HPDE6-E6E7 (cell line): ENCODE data around the gene KIAA1614.

Experiments
- DNase-seq: peaks from one replicate; pipeline ENCODE4 v3.0.0; 2011; ENCODE audit warnings: missing footprints; ENCODE audit errors: extremely low spot score

The KIAA1614 gene, protein sequence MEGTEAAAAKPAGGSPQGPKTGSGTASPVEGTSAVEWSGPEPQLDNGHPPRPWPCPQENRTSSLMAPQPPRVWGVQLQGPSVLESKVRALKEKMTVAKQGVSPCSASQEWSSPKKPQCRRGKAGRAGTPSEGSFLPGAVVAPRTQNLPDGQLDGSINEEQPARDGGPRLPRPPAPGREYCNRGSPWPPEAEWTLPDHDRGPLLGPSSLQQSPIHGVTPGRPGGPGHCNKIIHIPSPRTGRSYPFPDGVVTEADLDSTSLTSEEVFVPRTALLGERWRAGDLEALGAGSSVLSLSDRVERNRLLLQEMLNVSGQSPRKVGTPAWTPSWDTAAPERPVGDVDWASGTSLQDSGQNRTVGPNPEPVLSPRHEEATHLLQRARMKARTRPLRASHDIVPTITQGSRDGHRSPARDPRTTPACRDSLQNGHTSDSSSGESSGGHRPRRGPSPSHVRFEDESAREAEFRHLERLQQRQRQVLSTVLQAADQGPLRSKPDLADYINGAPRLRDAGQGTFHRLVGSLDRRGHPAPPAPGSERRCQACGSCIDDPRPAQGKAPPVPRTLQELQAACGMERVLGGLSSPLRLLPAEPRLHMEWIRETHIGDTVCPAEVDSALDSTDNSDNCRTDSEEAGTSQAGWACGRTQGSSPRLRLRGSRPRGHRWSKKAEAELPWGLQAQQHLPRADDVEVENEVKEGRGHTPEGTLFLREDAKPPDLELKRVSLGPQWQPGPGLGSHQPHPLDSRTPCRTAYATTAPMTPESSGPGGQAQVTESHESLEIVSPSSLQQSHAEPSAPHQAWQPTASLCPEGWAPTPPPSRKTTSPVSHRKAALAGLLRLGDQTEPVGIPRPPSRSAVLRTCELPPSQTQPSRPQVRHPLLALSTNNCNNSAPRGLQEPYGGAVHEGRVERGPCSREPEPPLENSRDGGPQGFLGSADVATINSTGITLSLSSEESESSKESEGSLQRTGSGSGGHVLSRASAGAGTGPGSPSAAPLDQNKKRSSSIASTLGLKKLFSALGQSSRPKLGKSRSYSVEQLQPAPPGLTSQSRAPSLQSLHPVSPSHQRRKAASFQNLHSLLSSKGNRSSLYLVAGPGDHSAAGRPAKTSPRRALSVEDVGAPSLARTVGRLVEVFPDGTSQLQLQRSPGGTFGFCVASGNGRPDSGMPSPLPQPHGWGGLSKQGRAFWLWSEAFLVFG

DNA sequence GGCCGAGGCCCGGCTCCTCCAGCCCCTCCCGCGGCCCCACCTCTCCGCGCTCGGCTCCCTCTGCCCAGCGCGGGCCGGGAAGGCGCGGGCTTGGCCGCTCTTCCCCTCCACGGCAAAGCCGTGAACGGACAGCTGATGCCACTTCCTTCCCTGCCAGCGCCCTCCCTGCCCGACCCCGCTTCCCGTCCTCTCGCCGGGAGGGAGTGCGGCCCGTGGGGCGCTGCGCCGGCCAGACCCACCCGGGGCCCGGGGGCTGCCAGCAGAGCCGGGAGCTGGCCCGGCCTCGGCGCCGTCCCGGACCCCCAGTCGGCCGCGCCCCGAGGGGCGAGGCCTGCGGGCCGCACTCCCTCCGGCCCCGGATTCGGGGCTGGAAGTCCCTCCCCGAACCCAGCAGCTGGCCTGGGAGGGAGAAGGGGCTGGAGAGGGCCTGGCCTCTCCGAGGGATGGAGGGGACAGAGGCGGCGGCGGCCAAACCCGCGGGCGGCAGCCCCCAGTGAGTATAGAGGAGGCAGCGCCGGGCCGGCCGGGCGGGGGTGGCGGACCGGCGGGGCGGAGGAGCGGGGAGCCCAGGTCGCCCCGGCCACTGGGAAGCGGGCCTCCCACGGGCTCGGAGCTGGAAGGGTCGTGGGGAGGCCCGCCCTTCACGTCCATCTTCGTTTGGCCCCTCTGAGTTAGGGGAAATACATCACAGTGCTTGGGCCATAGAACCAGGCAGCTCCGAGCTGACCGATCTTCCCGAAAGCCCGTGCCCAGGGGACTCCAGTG is at the start of gene KIAA1614:
KIAA1614 (plus strand) TSS at position 97 of the 765 bp plus-strand sequence; CDS start at position 444, 347 bp downstream.
- no peak for DNase-seq

DNA sequence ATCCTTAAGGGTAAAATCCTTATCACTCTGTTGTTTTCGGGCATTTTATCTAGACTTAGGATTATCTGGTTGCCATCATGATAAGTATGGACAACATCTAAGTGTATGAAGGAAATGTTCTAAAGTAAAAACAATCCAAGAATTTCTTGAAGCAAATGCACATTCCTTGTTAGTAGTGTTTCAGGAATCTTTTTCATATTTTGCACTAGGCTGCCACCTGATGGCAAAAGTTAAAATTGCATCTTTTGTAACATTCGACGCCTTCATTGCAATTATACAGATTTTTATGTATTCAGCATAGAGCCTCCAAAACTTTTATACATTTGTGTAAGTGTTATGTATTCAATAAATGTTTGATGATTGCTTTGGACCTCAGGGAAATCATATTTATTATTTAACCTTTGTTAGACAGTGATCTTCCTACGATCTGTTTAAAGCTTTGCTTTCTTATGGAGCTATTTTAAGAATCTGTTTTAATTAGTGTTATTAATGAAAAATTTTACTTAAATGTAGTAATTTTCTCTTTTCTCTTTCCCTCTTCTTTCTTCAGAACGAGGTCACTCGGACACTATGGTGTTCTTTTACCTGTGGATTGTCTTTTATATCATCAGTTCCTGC is 49.4 kb upstream of the KIAA1614 start:
- peak; percentile 8 for DNase-seq

DNA sequence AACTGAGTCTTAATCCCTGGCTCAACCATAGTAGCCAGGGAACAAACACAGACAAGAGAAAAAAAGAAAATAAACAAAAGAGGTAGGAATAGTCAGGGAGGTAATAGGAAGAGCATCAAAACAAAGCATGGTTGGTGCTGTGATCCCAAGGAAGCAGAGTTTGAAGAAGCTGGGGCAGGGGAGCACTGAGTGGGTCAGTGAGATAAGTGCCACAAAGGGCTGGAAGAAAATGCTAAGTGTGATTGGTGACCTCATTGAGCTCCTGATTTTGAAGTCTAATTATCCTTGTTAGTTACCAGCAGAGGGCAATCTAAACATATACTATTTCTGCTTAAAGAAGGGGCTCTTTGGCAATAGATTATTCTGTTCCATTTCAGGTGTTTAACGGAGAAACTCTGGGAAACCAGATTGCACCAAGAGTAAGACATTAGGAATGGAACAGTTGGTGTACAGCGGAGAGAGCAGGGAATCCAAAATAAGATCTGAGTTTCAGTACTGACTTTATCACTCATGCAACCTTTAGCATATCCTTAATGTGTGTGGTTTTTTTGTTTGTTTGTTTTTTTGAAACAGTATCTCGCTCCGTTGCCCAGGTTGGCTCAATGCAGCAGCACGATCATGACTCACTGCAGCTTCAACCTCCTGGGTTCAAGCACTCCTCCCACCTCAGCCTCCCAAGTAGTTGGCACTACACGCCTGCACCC is 30.7 kb upstream of the KIAA1614 start:
- peak; percentile 33 for DNase-seq

DNA sequence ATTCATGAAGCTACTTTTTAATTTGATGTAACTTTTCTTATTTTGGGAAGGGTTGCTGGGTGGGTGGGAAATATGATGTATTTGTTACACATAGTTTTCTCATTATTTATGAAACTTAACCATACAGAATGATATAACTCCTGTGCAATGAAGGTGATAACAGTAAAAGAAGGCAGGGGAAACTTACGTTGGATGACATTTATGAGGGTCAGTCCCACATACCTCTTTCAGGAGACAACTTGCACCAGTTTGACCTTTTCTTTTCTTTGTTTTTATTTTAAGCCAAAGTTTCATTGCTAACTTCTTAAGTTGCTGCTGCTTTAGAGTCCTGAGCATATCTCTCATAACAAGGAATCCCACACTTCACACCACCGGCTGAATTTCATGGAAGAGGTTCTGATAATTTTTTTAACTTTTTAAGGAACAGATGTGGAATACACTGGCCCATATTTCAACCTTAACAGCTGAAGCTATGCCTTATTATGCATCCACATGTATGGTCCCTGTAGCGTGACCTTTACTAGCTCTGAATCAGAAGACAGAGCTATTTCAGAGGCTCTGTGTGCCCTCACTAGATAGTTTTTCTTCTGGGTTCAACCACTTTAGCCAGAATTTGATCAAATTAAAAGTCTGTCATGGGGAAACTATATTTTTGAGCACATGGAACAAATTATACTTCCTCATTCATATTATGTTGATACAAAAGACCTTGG is 28.0 kb upstream of the KIAA1614 start:
- DNase-seq = no peak

DNA sequence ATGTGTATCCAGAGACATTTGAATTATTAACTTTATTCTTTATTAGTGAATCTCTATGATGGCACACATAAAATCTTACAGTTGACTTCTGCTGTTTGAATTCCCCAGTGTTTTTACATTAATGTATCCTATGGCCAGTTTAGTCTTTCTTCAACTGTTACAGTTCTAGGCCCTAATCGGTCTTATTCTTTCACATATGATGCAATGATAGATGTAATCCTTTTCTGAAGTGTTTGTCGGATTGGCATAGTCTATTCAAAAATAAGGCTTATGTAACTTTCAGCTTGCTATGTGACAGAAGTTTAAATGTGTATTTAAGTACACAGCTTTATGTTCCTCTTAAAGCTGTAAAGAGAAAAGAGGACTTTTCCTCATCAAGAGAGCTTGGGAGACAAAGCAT is 26.4 kb upstream of the KIAA1614 start:
- no peak for DNase-seq

DNA sequence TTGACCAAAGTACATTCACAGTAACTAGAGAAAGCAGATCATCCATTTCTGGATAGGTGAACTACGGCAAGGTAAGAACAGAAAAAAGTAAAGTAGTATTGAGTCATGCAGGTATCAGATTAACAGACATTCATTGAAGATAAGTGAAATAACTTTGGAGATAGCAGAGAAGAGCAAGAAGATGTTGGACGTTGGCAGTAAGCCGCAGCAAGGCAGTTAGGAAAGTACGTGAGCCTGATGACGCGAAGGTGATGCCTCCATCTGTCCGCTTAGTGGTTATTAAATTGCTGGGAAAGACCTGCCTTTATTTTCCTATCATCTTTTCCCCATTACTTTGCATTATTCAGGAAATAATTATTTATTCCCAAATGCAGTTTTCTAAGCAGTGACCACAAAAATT is 24.9 kb upstream of the KIAA1614 start:
- DNase-seq = no peak

DNA sequence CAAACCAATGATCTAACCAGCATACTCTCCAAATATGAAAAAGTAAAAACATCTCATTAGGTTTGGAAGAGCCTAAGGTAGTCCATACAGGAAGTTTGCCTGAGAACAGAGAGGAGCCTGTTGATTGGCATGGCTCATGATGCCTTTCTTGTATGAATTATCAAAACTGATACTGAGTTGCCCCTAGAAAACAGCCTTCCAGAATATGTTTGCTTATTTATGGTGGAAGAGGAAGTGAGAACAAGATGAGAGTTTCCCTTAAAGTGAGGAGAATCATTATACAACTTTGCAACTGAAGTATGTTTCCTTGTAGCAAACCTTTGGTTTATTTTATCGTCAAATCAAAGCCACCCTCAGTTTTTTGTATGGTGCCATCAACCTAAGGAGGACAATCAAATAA is 23.8 kb upstream of the KIAA1614 start:
- DNase-seq = no peak

DNA sequence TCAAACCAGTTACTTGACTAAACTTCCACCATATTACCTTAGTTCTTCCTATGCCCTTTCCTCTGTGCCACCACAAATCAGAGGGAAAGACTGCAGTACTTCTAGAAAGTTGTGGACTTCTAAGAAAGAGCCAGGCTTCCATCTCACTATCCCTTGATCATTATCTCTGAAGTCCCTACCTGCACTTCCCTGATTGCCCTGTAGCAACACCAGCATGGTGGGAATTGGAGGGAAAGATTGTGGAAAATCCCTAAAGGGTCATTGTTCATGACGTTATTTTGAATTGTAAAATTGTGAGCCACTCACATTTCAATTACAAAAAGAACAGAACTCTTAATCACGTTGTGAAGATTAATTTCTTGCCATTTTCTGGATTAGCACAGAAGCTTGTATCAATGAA is 23.4 kb upstream of the KIAA1614 start:
- DNase-seq = no peak

DNA sequence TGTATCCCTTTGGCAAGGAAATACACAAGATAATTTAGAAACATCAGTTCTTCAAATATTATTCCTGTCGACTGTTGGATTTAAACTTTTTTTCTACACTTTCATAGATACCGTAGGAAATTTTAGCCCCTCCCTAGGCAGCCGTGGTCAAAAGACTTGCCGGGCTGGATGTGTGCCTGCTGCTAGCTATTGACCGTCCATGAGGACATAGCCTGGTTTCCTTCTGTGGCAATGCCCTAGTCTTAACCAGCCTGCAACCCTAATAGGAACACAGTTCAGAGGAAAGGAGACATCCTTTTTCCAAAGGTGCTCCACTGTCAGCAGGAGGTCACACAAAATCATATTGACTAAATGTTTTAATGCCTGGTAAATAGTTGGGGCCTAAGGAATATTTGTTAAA is 20.4 kb upstream of the KIAA1614 start:
- DNase-seq = no peak

DNA sequence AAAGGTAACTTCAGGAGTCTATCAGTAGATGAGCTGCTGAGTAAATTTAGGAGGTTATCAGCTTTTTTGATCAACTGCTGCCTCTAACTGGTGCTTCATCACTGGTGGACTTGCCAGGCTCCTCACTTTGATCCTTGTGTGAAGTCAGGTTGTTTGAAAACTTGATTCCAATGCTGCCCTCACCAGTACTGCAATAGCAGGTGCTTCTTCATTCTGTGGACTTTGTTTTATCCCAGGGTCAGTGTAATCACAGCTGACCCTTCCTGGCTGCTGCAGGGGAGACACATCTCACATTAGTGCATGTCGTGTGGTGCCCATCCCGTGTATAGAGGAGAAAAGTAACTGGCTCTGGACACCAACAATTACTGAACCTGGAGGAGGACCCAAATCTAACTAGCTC is 20.0 kb upstream of the KIAA1614 start:
- DNase-seq = no peak

DNA sequence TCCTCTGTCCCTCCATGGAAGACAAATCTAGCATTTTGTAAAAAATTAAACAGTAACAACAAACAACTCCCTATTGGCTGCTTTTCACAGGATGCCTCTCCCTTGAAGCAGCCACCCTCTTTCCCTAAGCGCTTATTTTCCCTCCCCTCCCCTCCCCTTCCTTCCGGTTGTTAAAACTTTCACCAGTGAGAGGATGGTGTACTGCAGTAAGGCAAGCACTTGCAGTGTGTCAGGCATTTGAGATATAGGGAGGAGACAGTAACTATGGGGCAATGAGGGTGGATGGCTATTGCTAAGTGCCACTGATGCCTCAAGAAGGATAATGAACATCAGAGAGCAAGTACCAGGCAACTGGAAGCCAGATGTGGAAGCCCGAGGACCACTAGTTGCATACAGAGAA is 19.1 kb upstream of the KIAA1614 start:
- DNase-seq = no peak

DNA sequence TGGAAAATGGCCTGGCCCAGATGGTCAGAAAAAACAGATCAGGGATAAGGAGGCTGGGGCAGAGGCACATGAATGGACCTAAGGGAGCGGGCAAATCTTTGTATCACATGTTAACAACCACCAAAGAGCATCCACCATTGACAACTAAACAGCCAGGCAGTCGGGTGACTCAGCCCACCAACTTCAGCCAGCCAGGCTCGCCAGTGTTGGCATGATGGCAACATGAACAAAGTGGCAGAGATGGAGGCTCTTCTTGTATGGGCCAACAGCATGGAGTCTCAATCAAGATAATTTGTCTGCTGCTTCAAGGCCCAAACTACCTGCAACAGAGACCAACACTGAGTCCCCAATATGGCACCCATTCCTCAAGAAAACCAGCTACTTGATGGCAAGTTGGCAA is 16.5 kb upstream of the KIAA1614 start:
- DNase-seq = no peak

DNA sequence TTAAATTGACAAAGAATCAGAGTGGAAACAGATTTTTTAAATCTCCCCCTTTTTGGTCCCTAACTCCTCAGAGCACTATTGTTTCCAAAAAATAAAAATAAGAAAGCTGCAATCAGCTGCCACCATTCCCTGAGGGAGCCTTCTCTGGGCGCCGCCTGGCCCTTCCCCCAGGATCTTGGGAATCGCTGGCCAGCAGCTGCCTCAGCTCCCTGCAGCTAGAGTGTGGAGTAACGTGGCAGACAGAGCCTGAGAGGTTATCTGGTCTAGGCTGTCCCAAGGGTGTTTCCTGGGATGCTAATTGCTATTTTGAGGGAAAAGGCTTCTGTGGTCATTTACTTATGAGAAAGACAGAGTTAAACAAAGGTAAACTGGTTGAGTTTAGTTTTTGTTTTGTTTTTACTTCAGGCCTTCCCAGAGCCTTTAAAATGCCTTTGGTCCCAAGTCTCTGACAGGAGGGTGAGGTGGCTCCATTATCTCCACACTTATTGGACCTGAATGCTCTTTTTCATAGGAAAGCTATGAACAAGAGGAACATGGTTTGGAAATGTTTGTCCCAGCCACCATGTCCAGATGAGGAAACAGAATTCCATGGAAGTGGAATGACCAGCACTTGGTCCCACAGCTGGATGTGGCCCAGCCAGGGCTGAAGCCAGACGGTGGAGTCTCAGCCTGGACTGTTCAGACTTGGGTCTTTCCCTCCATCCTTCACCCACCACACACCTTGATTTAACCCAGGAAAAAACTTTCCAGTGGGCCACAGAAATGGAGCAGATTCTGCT is 14.1 kb upstream of the KIAA1614 start:
- DNase-seq = no peak

DNA sequence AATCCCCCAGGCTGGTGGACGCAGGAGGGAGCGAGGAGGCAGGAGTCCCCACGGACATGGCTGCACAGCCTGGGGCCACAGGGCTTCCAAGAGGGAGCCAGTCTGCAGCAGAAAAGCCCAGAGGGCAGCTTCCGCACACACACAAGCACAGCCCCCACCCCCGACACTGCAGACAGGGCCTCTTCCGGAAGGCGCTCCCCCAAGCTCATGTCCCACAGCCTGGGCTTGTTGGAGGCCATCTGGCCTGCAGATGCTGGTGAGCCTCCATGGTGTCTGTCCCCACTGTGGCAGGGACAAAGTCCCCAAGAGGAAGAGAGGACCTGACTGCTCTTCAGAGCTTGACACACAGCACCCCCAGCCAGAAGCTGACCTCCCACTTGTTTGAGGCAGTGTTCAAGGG is 13.4 kb upstream of the KIAA1614 start:
- no peak for DNase-seq

DNA sequence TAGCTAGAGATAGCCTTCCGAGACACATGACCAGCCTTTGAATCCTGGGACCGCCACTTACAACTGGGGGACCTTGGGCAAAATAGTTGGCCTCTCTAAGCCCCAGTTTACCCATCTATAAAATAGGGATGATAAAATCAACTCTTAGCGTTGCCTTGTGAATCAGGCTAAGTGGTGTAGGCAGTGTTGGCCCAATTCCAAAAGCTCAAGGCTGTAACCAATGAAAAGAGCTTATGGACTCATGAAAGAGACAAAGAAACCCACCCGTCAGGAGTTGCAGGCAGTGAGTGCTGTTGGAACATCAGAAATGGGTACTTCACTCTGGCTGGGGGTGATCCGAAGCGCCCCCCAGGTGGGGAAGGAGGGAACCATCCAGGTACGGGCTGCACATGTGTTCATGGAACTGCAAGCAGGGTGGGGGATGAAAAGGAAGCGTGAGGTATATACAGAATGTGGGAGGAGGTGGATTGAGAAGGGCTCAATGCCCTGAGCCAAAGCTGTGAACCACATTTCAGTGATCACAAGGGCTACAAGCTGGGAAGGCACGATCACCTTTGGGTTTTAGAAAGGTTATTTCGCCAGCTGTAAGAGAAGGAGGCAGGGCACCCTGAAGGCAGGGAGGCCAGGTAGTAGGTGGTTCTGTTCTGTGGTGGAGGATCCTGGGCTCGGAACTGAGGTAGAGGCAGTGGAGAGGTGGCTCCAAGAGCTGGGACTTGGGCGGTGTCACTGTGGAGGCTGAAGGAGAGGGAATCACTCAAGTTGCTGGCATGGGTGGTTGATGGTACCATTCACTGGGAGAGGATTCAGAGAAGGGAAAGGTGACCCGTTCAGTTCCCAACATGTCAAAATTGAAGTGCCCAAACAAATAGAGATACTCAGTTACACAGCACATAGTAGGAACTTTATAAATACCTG is 11.4 kb upstream of the KIAA1614 start:
- DNase-seq = no peak

DNA sequence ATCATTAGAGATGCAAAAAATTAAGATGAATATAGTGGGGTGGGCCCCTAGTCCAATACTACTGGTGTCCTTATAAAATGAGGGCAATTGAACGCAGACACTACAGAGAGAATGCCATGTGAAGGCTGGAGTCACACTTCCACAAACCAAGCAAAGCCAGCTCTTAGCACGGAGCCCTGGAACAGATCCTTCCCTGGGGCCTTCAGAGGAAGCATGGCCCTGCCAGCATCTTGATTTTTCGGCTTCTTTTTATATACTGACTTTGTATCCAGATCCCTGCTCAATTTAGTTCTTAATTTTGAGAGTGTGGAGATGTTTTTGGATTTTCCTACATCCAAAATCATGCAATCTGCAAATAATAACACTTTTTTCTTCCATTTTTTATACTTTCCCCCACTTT is 10.2 kb upstream of the KIAA1614 start:
- DNase-seq = no peak

DNA sequence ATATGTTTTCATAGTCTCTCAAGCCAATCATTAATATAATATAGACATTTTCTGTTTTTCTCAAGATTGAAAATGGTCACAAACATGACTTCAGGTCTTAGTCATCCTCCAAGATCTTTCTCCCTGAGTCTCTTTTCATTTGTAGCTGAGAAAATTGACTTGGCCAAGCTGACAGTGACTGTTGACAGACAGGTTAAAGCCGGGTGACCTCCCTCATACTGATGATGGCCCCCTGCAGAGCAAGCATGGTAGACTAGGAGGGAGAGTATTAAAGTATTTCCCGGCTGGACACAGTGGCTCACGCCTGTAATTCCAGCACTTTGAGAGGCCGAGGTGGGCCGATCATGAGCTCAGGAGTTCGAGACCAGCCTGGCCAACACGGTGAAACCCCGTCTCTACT is 6.8 kb upstream of the KIAA1614 start:
- DNase-seq = no peak

DNA sequence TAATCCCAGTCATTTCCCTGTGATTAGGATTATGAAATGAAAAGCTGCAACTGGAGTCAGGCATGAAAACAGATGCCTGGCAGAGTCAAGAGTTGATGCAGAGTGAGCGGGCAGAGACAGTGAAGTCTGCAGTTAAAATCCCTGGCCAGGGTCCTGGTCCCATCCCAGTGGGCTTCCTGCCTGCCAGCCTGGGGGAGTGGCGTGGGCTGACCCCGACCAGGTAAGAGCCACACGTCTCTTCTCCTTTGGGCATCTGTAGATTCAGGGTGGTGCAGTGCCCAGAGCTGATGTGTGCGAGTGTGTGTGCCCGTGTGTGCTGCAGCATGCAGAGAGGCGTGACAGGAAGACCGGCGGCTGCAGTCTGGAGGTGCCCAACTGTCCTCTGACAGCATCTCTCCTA is 6.2 kb upstream of the KIAA1614 start:
- no peak for DNase-seq
